Panc1 (cell line): ENCODE measurements around the gene DSCAM. TPM values are rescaled to one million over a fixed set of nuclear protein-coding genes. Genes with fewer than 3 reads are reported as not detected.

ENCODE experiments used
- ATAC-seq: fragments of 200-7000 bp; cut with Tn5 transposase; 2 replicates; pipeline ENCODE4 v1.9.1; 2020; ENCODE audit warnings: mild to moderate bottlenecking, moderate library complexity
- BruUV-seq: library from RNA; stranded (reverse); fragments of 400-500 nt; replicated peaks from 2 replicates; lab custom pipeline; 2021; lab: Mats Ljungman, UMichigan
- CTCF ChIA-PET: fragments of 300-600 bp; sonication (Branson Sonifier 250); formaldehyde crosslinking; loops from one replicate; lab custom pipeline; 2022; ENCODE audit warnings: antibody characterized with exemption; lab: Charles Lee
- POLR2A ChIA-PET: fragments of 300-600 bp; sonication (Branson Sonifier 250); formaldehyde crosslinking; loops from one replicate; lab custom pipeline; 2022; ENCODE audit warnings: antibody characterized with exemption; lab: Charles Lee
- DNase-seq: peaks from one replicate; pipeline ENCODE4 v3.0.0-alpha.2; 2010; ENCODE audit warnings: low read depth, low spot score
- H3K27ac ChIP-seq: 2 replicates; pipeline ENCODE4 v1.5.1; 2011; ENCODE audit warnings: mild to moderate bottlenecking, low read length, inconsistent platforms
- H3K27me3 ChIP-seq: fragments of 200-500 bp; sonication (Bioruptor generic); 2 replicates; pipeline ENCODE4 v1.6.0; 2014; ENCODE audit warnings: low read length, inconsistent platforms; ENCODE audit not compliant: control insufficient read depth, insufficient read depth
- H3K36me3 ChIP-seq: fragments of 200-500 bp; sonication (Bioruptor generic); 2 replicates; pipeline ENCODE4 v1.5.1; 2014; ENCODE audit warnings: inconsistent platforms, mild to moderate bottlenecking, low read length, moderate library complexity; ENCODE audit not compliant: control insufficient read depth, insufficient read depth
- H3K4me1 ChIP-seq: 2 replicates; pipeline ENCODE4 v1.5.1; 2011; ENCODE audit warnings: inconsistent platforms, mild to moderate bottlenecking, low read length, moderate library complexity; ENCODE audit not compliant: control insufficient read depth, insufficient read depth
- H3K4me3 ChIP-seq, 2 experiments: 2 replicates each; pipeline ENCODE4 v1.5.1; 2011 to 2012; ENCODE audit warnings: low read depth in 2 of 2, low read length in 2 of 2, mild to moderate bottlenecking in 2 of 2, inconsistent platforms in 1 of 2, moderate library complexity in 1 of 2
- H3K9me3 ChIP-seq: fragments of 200-500 bp; sonication (Bioruptor generic); 2 replicates; pipeline ENCODE4 v1.5.1; 2014; ENCODE audit warnings: low read depth, mild to moderate bottlenecking, inconsistent platforms, low read length, moderate library complexity; ENCODE audit not compliant: control insufficient read depth, insufficient read depth
- POLR2AphosphoS5 ChIP-seq: IDR thresholded peaks from 2 replicates; pipeline ENCODE4 v1.6.1; 2012; ENCODE audit warnings: mild to moderate bottlenecking, low read depth, low read length, moderate library complexity
- REST ChIP-seq, 2 experiments: IDR thresholded peaks; 2 replicates each; pipeline ENCODE4 v1.6.1; 2011 to 2012; ENCODE audit warnings: low read depth in 2 of 2, control low read depth in 1 of 2, low read length in 1 of 2, mild to moderate bottlenecking in 1 of 2, moderate library complexity in 1 of 2; ENCODE audit not compliant: insufficient read depth in 1 of 2
- SIN3A ChIP-seq: IDR thresholded peaks from 2 replicates; pipeline ENCODE4 v1.6.1; 2012; ENCODE audit warnings: low read depth, mild to moderate bottlenecking, low read length, moderate library complexity, borderline replicate concordance; ENCODE audit not compliant: insufficient read depth
- TCF7L2 ChIP-seq: IDR thresholded peaks from 2 replicates; pipeline ENCODE4 v1.6.1; 2011; ENCODE audit warnings: mild to moderate bottlenecking, low read depth, low read length, inconsistent platforms
- in situ Hi-C: cut with HindIII; loops from 2 replicates; pipeline ENCODE4 v1.10.0; 2016; ENCODE audit warnings: low sequenced_read_pairs, low pct_unique_long_range_greater_than_20kb
- intact Hi-C: fragments of 100-400 bp; cut with micrococcal nuclease; formaldehyde crosslinking; loops from one replicate; pipeline ENCODE4 v1.10.0; 2022; ENCODE audit not compliant: unreplicated experiment
- total RNA-seq: library from RNA; stranded (reverse); gene quantifications from one replicate; pipeline ENCODE4 v1.2.1, GENCODE V29; 2021; ENCODE audit not compliant: unreplicated experiment
- TF ChIP-seq, protein P1 (sequence below): fragments of 450-650 bp; IDR thresholded peaks from 2 replicates; pipeline ENCODE4 v1.5.1; 2017; ENCODE audit warnings: mild to moderate bottlenecking

DSCAM gene
- total RNA-seq, 1 experiment from 2014 or later = not detected

DNA sequence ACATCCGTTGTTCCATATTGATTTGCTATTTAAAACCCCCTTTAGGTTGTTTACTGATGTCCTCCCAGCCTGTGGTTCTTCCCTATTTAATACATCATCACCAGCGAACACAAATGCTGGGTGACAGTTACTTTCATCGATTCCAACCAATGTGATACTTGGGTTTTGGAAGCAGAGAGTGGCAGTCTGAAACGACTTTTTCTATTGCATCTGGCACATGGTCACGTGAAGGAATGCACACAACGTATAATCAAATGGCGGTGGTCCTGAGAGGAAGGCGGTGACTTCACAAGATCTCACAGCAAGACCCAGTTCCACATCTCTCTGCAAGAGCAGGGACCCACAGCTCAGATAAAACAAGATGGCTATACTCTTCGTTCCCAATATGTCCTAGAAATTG lies 213.9 kb downstream of the DSCAM start:
- in situ Hi-C loops (no loop called here), intact Hi-C loops (no loop called here)
- BruUV-seq = no TSS peak
- Histone ChIP-seq H3K4me1 (no peaks in the 10 kb centered on the region), H3K36me3 (no peaks in the 10 kb centered on the region), H3K9me3 (no peaks in the 10 kb centered on the region), H3K27ac (no peak overlapping the region), H3K27me3 (no peaks in the 10 kb centered on the region), H3K4me3 (no peak overlapping the region)
- DNase-seq (no peak), ATAC-seq (no peak)
- ChIA-PET CTCF (no interaction called here), POLR2A (no interaction called here)
- TF ChIP-seq REST (IDR thresholded peaks at IDR 0.05; ENCODE audit: insufficient read depth in 1 of 2, low read depth in 2 of 2, low read length in 1 of 2) = no peak
- TF ChIP-seq, protein P1, sequence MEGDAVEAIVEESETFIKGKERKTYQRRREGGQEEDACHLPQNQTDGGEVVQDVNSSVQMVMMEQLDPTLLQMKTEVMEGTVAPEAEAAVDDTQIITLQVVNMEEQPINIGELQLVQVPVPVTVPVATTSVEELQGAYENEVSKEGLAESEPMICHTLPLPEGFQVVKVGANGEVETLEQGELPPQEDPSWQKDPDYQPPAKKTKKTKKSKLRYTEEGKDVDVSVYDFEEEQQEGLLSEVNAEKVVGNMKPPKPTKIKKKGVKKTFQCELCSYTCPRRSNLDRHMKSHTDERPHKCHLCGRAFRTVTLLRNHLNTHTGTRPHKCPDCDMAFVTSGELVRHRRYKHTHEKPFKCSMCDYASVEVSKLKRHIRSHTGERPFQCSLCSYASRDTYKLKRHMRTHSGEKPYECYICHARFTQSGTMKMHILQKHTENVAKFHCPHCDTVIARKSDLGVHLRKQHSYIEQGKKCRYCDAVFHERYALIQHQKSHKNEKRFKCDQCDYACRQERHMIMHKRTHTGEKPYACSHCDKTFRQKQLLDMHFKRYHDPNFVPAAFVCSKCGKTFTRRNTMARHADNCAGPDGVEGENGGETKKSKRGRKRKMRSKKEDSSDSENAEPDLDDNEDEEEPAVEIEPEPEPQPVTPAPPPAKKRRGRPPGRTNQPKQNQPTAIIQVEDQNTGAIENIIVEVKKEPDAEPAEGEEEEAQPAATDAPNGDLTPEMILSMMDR = no peak

DNA sequence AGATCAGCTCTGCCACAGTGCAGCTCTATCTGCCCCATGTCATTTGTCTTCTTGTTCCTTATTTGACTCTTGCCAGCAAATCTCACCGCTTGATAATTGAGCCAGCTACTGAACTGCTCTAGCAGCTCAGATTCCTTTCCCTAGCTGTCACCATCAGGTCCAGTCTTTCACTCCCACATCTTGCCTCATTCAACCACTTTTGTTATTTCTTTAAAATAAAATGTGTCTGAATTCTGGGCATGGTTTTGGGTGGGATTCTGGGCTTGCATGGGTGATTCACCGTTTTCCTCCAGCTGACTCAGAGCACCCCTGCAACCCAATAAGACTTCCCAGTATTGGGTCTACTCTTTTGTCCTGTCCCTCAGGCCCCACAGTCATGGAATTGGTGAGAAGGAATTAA lies 215.7 kb downstream of the DSCAM start:
- Histone ChIP-seq H3K27me3 (no peaks in the 10 kb centered on the region), H3K36me3 (no peaks in the 10 kb centered on the region), H3K4me1 (no peaks in the 10 kb centered on the region), H3K27ac (no peak overlapping the region), H3K9me3 (no peaks in the 10 kb centered on the region), H3K4me3 (no peak overlapping the region)
- POLR2A ChIA-PET = no interaction called here
- no peak for DNase-seq
- CTCF ChIA-PET = no interaction called here
- in situ Hi-C loops = no loop called here
- intact Hi-C loops = no loop called here
- no peak for ATAC-seq
- TF ChIP-seq POLR2AphosphoS5 (no peak), TCF7L2 (no peak), REST (IDR thresholded peaks at IDR 0.05; ENCODE audit: insufficient read depth in 1 of 2, low read depth in 2 of 2, low read length in 1 of 2) (no peak), SIN3A (no peak)
- TF ChIP-seq, protein P1 = no peak
- no TSS peak for BruUV-seq
